ENCODE results near the gene GFAP.

Gene GFAP

GRCh38 chr17:44854192-44854591 is 61.1 kb downstream of the GFAP start:
- no peak for DNase-seq

Measured in AML-193 (cell line).